Measurements from ENCODE around the gene PLEKHH1.

GRCh38 chr14:67544590-67544989, 11.5 kb downstream of the PLEKHH1 start:
- TF ChIP-seq CTCF (conservative IDR thresholded peaks at IDR 0.05) (no peak), ZFX (IDR thresholded peaks at IDR 0.05) (no peak)
